DMS114 treated with DMSO at 0.1 percent for 48 hours (cell line): ENCODE results near the gene TGFBRAP1.

Experiments
- DNase-seq: peaks from one replicate; lab custom pipeline; 2025; ENCODE audit not compliant: unreplicated experiment; lab: John Stamatoyannopoulos, UW

Gene TGFBRAP1

GRCh38 chr2:105321875-105322646, 7.5 kb downstream of the TGFBRAP1 start:
- no peak for DNase-seq

- no peak for DNase-seq
Measured at GRCh38 chr2:105320651-105321215, 8.8 kb downstream of the TGFBRAP1 start.

GRCh38 chr2:105317937-105318336, 11.6 kb downstream of the TGFBRAP1 start:
- DNase-seq, result no peak

- no peak for DNase-seq
Measured at GRCh38 chr2:105315314-105315713, 14.2 kb downstream of the TGFBRAP1 start.

GRCh38 chr2:105313877-105314276, 15.7 kb downstream of the TGFBRAP1 start:
- no peak for DNase-seq

- DNase-seq, result no peak
Measured at GRCh38 chr2:105309147-105309545, 20.4 kb downstream of the TGFBRAP1 start.

GRCh38 chr2:105308382-105309146, 21.0 kb downstream of the TGFBRAP1 start:
- DNase-seq, result no peak

- DNase-seq, result no peak
Measured at GRCh38 chr2:105307962-105308361, 21.6 kb downstream of the TGFBRAP1 start.

- DNase-seq, result no peak
Measured at GRCh38 chr2:105307550-105307949, 22.0 kb downstream of the TGFBRAP1 start.

GRCh38 chr2:105307146-105307545, 22.4 kb downstream of the TGFBRAP1 start:
- no peak for DNase-seq

- no peak for DNase-seq
Measured at GRCh38 chr2:105301646-105302045, 27.9 kb downstream of the TGFBRAP1 start.

- no peak for DNase-seq
Measured at GRCh38 chr2:105299290-105299689, 30.2 kb downstream of the TGFBRAP1 start.

GRCh38 chr2:105298017-105298416, 31.5 kb downstream of the TGFBRAP1 start:
- DNase-seq, result no peak

- DNase-seq, result no peak
Measured at GRCh38 chr2:105297216-105297615, 32.3 kb downstream of the TGFBRAP1 start.

GRCh38 chr2:105296017-105296611, 33.4 kb downstream of the TGFBRAP1 start:
- DNase-seq, result no peak

GRCh38 chr2:105294844-105295481, 34.6 kb downstream of the TGFBRAP1 start:
- DNase-seq, result peak; percentile 43

- no peak for DNase-seq
Measured at GRCh38 chr2:105294046-105294445, 35.5 kb downstream of the TGFBRAP1 start.

- DNase-seq, result no peak
Measured at GRCh38 chr2:105291981-105292380, 37.6 kb downstream of the TGFBRAP1 start.

- no peak for DNase-seq
Measured at GRCh38 chr2:105290981-105291660, 38.4 kb downstream of the TGFBRAP1 start.

- DNase-seq, result no peak
Measured at GRCh38 chr2:105288133-105288532, 41.4 kb downstream of the TGFBRAP1 start.

- no peak for DNase-seq
Measured at GRCh38 chr2:105287692-105288091, 41.8 kb downstream of the TGFBRAP1 start.
